HAP-1 (cell line): Measurements from ENCODE around the gene SLC45A3.

ENCODE experiments used
- DNase-seq, 2 experiments: peaks; one replicate each; pipeline ENCODE4 v3.0.0-alpha.2; 2016 to 2020; ENCODE audit warnings: low spot score in 2 of 2
- H3K27me3 ChIP-seq: fragments of 250-450 bp; sonication (Bioruptor Pico); 2 replicates; pipeline ENCODE4 v1.5.1; 2020; ENCODE audit warnings: low read depth, mild to moderate bottlenecking, moderate library complexity
- H3K36me3 ChIP-seq: fragments of 250-450 bp; sonication (Bioruptor Pico); replicated peaks from 2 replicates; pipeline ENCODE4 v1.5.1; 2020; ENCODE audit warnings: mild to moderate bottlenecking
- H3K4me1 ChIP-seq: fragments of 250-450 bp; sonication (Bioruptor Pico); 2 replicates; pipeline ENCODE4 v1.5.1; 2020; ENCODE audit warnings: mild to moderate bottlenecking
- H3K4me3 ChIP-seq: fragments of 250-450 bp; sonication (Bioruptor Pico); 2 replicates; pipeline ENCODE4 v1.5.1; 2020; ENCODE audit warnings: mild to moderate bottlenecking, moderate library complexity
- H3K9me3 ChIP-seq: fragments of 250-450 bp; sonication (Bioruptor Pico); 2 replicates; pipeline ENCODE4 v1.5.1; 2020; ENCODE audit warnings: mild to moderate bottlenecking, moderate library complexity
- in situ Hi-C: fragments of 300-500 bp; cut with MboI; formaldehyde crosslinking; loops from 3 replicates; pipeline ENCODE4 v1.14.3; 2020; ENCODE audit warnings: low sequenced_read_pairs, inconsistent platforms, mixed read lengths

The SLC45A3 gene

DNA sequence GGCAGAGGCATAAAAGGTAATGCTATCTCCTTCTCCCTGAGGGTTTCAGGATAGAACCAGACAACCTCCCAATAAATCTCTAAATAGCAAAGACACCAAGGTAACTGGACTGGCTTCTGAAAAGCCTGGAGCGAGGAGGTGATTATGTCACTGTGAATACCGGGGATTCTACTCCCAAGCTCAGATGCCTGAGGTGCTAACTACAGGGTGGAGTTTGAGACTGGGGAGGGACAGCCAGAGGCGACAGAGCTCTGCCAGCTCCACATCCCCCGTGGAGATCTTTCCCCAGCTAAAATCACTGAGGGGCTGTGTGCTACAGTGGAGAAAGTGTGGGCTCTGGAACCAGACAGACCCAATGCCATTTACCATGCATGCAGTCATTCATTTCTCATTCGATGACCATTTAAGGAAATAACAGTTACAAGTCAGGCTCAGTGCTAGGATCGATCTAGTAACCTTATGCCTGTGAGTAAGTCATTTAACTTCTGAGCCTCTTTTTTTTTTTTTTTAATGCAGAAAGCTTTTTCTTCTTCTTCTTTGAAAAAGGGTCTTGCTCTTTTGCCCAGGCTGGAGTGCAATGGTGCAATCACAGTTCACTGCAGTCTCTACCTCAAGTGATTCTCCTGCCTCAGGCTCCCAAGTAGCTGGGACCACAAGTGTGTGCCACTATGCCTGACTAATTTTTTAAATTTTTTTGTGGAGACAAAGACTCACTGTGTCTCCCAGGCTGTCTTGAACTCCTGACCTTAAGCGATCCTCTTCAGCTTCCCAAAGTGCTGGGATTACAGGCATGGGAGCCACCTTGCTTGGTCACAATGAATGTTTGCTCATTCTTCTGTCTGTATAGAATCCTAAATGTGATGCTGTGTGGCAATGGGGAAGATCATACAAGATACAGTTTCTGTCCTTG, 8.1 kb upstream of the SLC45A3 start:
- Histone ChIP-seq H3K4me3 (no peak overlapping the region), H3K36me3 (no peaks in the 10 kb centered on the region), H3K9me3 (no peaks in the 10 kb centered on the region), H3K27me3 (no peaks in the 10 kb centered on the region), H3K4me1 (peaks cover 3% of the 10 kb centered on the region)
- no peak for DNase-seq
- in situ Hi-C loops, result no loop called here

DNA sequence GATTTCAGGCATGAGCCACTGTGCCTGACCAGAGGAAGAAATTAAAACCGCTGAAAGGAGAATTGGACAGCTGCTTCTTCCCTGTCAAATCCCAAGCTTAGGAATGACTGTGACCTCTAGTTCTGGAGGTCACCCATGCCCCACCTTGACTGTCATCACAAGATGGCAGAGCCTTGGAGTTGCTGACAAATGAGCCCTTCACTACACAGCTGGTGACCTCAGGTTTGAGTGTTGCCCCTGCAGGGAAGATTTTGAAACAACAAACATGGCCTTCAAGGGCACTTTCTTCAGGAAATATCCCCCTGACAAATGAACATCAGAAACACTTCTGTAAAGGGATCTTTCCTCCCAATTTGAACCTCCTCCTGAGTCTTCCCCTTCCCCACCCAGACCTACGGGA, 6.9 kb upstream of the SLC45A3 start:
- Histone ChIP-seq H3K9me3 (no peaks in the 10 kb centered on the region), H3K4me3 (no peak overlapping the region), H3K27me3 (no peaks in the 10 kb centered on the region), H3K36me3 (no peaks in the 10 kb centered on the region), H3K4me1 (no peaks in the 10 kb centered on the region)
- DNase-seq, result no peak
- in situ Hi-C loops, result no loop called here

DNA sequence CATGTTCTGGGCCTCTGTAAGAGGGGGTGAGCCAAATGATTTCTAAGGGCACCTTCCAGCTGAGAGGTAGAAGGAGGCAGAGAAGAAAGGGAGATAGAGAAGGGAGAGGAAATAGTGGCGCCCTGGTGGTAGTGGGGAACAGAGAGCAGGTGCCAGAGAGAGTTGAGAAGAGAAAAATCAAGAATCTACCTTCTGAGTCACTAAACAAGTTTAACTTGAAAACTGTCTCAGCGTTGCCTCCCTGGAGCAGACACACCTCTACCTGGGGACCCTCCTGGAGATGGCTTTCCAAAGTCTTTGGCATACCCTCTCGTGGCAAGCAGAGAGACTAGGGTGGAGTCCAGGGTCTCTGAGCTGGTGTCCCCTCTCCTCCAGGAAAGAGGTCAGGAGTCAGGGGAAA, 1.1 kb upstream of the SLC45A3 start:
- no peak for DNase-seq
- in situ Hi-C loops, result no loop called here
- H3K27me3 ChIP-seq, result no peaks in the 10 kb centered on the region
- H3K4me3 ChIP-seq, result no peak overlapping the region
- peaks cover 4% of the 10 kb centered on the region; the same call in 1 of the 2 replicates for H3K4me1 ChIP-seq
- H3K36me3 ChIP-seq, result no peaks in the 10 kb centered on the region
- H3K9me3 ChIP-seq, result no peaks in the 10 kb centered on the region

DNA sequence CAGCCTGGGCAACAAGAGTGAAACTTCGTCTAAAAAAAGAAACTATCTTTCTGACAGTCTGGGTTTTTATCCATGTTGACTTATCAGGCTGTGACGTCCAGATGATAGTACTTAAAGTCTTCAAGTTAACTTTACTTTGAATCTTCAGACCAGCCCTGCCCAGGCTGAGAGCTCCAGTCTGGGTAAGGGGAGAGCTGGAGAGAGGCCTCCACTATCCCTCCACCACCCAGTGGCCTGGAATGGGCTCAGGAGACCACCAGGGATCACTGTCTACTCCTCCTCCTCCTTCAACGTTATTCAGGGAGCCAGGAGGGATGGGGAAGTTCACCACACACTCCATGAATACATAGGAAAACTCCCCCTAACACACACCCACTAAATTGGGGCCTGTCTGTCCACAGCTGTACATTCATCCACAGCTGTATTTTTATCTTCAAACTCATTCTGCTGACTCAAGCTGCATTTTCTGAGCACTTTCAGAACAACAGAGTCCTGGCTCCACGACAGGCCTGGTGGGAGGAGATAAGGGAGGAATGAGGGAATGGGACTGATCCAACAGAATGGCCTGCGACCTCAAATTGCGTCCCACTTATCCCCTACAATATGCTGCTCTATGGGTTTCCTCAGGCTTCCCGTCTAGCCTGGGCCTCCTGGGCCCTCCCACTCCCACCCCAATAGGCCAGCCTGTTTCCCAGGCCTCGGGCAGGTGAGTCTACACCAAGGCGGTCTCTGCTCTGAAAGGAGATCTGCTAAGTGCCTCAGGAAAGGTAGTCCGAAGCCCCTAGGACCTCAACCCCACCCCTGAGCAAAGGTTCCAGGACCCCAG, 1.8 kb downstream of the SLC45A3 start:
- H3K36me3 ChIP-seq, result no peaks in the 10 kb centered on the region
- in situ Hi-C loops, result no loop called here
- H3K4me1 ChIP-seq, result peaks cover 4% of the 10 kb centered on the region; the same call in 1 of the 2 replicates
- H3K9me3 ChIP-seq, result no peaks in the 10 kb centered on the region
- no peaks in the 10 kb centered on the region for H3K27me3 ChIP-seq
- no peak for DNase-seq
- peak overlapping the region; percentile 52 for H3K4me3 ChIP-seq

DNA sequence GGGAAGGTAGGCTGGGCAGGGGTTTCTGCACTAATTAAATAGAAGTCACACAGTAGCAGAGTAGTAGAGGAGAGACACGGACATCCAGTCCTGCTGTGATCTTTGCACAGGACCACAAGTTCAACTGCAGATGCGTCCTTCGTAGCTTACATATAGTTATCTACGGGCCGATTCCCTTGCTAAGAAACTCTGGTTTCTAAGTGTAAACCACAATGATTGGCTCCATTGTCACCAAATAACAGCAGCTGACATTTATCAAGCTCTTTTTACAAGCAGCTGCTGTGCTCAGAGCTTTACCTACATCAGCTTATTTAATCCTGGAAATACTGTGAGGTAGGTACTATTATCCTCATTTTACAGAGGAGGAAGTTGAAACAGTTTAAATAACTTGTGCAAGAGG, 3.1 kb downstream of the SLC45A3 start:
- H3K9me3 ChIP-seq, result no peaks in the 10 kb centered on the region
- no peak overlapping the region for H3K4me3 ChIP-seq
- H3K27me3 ChIP-seq, result no peaks in the 10 kb centered on the region
- no peak for DNase-seq
- in situ Hi-C loops, result no loop called here
- H3K36me3 ChIP-seq, result no peaks in the 10 kb centered on the region
- peaks cover 5% of the 10 kb centered on the region for H3K4me1 ChIP-seq

DNA sequence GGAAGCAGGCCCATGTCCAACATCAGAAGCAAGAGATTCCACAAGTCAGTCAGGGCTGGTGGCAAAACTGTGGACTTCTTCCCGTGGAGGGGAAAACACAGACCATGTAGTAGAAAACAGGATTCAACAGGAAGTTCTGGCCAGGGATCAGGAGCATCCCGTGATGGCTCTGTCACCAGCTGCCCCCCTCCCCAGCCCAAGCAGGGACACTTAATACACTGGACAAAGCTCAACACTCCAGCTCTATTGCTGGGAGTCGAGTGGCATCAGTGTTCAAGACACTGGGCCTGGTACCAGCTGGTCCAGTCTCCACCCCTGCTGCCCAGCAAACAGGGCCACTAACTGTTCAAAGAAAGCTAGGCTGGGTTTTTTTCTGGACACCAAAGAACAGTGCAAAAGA, 3.7 kb downstream of the SLC45A3 start:
- Histone ChIP-seq H3K27me3 (no peaks in the 10 kb centered on the region), H3K4me1 (peaks cover 10% of the 10 kb centered on the region)
- in situ Hi-C loops, result no loop called here

DNA sequence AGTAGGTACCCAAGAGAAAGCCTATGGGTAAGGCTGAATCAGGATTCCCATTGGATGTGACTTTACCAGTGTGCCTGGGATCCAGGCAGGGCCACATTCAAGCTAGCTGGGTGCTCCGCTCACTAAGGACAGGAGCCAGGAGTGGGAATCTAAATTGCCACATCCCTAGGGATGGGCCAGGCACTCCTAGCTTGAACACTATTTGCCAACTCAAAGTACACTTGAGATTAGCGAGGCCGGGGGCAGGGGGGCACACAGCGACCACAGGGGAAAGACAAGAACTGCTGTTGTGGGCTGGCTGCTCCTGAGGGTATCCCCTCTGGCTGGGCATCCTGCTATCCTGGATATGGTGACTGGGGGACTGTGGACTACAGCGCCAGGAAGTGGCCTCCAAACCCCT, 4.3 kb downstream of the SLC45A3 start:
- in situ Hi-C loops, result no loop called here
- Histone ChIP-seq H3K27me3 (no peaks in the 10 kb centered on the region), H3K36me3 (no peaks in the 10 kb centered on the region), H3K9me3 (no peaks in the 10 kb centered on the region), H3K4me3 (no peak overlapping the region), H3K4me1 (peaks cover 10% of the 10 kb centered on the region)
- no peak for DNase-seq

More for the DNA sequence above, 3.7 kb downstream of the SLC45A3 start:
- no peak for DNase-seq
- Histone ChIP-seq H3K4me3 (no peak overlapping the region), H3K36me3 (no peaks in the 10 kb centered on the region), H3K9me3 (no peaks in the 10 kb centered on the region)

DNA sequence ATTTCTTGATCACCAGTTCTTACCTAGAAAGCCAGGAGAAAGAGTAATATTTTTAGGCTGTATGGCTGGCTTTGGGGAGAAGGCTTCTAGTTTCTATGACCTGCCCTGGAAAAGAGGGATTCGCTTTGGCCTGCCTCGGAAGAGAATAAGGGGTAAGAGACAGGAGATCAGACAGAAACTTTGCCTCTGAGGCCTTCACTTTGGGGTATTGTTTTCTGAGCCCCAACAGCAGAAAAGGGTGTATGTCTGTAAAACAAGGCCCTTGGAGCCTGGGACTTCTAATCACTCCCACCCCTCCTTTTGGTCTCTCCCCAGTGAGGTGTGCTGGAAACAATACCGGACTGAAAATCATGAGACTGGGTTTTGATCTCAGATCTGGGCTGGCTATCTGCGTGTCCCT, 5.1 kb downstream of the SLC45A3 start:
- DNase-seq, result no peak
- Histone ChIP-seq H3K36me3 (no peaks in the 10 kb centered on the region), H3K4me1 (peaks cover 10% of the 10 kb centered on the region), H3K4me3 (no peak overlapping the region), H3K27me3 (no peaks in the 10 kb centered on the region), H3K9me3 (no peaks in the 10 kb centered on the region)
- in situ Hi-C loops, result no loop called here

DNA sequence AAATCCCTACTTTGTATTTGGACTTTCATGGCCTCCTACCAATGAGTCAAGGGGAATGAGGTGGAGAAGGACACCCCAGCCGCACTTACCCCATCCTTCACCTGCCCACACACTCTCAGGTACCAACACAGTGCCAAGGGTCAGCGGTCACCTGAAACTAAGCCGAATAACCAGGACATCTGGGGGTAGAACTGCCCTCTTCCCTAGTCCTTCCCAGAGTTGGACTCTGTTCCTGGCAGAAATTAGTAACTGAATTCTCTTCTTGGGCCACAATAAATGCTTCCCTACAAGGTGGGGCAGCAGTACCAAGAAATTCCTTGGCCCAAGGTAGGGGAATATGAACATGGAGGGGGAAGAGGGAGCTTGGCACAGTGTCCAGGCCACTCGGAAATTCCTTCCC, 7.3 kb downstream of the SLC45A3 start:
- DNase-seq, result no peak
- no peaks in the 10 kb centered on the region for H3K27me3 ChIP-seq
- in situ Hi-C loops, result no loop called here
- H3K4me1 ChIP-seq, result peaks cover 6% of the 10 kb centered on the region
- no peaks in the 10 kb centered on the region for H3K36me3 ChIP-seq
- no peak overlapping the region for H3K4me3 ChIP-seq
- no peaks in the 10 kb centered on the region for H3K9me3 ChIP-seq

DNA sequence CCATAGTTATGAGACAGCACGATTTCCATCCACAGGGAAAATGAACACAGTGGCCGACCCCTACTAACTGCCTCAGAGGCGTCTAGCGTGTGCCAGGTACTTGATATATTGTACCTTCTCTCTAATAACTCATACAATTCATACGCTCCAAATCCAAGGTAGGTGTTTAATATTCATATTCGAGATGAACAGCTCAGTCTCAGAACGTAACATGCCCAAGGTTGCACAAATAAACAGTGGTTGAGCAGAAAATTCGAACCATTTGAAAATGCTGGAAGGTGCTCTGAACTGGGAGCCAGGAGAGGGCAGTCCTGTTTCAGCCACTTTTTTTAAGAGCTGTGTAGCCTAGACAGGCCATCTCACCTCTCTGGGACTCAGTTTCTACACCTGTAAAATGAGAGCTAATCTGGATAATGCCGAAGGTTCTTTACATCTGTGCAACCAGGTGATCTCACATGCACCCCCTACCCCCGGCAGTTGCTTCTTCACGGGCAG, 7.9 kb downstream of the SLC45A3 start:
- in situ Hi-C loops, result no loop called here

DNA sequence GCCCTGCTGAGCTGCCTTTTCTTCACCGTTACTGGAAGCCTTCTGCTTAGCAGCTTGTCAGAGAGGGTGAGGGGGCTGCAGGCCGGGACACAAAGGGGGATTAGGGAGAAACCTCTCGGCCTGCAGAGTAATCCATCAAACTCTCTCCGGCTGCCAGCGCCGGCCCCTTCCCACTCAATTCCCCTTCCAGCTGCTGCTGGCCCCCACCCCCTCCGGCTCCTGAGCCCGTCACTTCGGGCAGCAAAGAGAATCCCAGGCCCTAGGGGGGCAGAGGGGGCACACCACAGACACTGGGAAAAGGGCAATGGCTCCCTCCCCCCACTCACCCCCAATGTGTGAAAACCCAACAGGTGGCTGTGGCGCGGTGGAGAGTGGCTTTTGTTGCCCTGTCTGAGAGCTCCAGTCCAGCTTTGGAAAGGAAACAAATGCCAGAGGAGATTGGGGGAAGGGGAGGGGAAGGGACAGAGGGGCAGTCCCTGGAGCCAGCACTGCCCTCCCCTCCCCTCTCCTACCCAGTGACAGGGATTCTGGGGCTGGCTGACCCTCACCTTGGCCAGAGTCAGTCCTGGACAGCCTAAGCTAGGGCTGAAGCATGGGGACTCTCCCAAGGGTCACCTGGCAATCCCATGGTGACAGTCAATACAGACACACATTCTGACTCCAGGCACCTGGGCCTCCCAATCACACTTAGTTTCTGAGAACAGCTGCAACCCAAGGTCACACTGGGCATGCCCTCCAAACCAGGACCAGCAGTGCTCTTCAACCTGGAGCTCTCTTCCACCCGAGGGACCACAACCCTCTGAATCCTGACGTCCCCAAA, 9.5 kb downstream of the SLC45A3 start:
- no peaks in the 10 kb centered on the region for H3K36me3 ChIP-seq
- DNase-seq, result peak; percentile 18 to 48
- H3K4me3 ChIP-seq, result no peak overlapping the region
- H3K27me3 ChIP-seq, result no peaks in the 10 kb centered on the region
- H3K9me3 ChIP-seq, result no peaks in the 10 kb centered on the region
- peaks cover 6% of the 10 kb centered on the region for H3K4me1 ChIP-seq
- in situ Hi-C loops, result no loop called here

More for the DNA sequence above, 7.9 kb downstream of the SLC45A3 start:
- peaks cover 6% of the 10 kb centered on the region for H3K4me1 ChIP-seq
- no peaks in the 10 kb centered on the region for H3K9me3 ChIP-seq
- no peak for DNase-seq
- H3K4me3 ChIP-seq, result no peak overlapping the region
- H3K27me3 ChIP-seq, result no peaks in the 10 kb centered on the region
- H3K36me3 ChIP-seq, result no peaks in the 10 kb centered on the region

DNA sequence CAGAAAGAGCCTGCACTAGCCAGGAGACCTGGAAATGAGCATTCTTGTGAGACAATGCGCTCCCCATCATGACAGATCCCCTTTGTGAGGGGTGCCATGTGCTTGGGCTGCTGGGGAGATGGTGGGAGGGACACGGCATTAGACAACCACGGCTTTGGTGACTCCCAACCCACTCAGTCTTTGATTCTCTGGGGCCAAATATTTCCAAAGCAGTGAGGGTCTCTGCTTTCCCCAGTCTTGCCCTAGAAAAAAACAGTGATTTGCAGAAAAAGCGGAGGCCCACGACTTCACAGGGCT, 10.2 kb downstream of the SLC45A3 start:
- no peaks in the 10 kb centered on the region for H3K9me3 ChIP-seq
- in situ Hi-C loops, result no loop called here
- no peak overlapping the region for H3K4me3 ChIP-seq
- peaks cover 6% of the 10 kb centered on the region for H3K4me1 ChIP-seq
- no peak for DNase-seq
- H3K27me3 ChIP-seq, result no peaks in the 10 kb centered on the region
- no peaks in the 10 kb centered on the region for H3K36me3 ChIP-seq

DNA sequence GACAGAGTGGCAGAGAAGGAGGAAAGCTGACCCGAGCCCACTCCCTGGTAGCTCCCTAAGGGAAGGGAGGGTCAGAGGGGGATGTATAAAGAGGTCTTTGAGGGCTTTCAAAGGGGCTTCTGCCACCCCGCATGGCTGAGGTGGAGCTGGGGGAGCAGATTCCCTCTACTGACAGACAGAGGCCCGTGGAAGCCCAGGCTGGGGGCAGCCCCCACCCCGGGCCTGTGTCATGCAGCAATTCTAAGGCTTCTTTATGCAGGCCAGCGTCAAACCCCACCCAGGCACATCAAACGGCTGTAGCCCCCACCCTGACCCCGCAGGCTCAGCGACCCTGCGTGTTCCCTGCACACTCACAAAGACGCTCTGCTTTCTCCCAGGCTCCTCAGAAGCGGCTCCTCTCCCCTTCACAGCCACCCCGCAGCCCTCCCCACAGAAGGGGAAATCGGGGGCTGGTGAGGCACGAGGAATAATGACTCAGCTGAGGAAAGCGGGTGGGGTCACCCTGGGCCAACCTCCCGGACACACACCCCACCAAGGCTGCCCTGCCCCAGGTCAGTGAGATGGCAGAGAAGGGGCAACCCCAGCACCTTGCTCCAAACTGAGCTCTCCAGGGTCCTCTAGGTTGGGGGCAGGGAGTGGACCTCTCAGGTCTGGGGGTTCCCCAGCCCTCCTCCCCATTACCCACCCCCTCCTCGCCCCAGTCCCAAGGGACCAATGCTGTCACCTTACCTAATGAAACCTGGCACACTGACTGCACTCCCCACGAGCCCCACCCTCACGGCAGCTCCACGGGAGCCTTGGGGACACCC, 10.8 kb downstream of the SLC45A3 start:
- Histone ChIP-seq H3K9me3 (no peaks in the 10 kb centered on the region), H3K27me3 (no peaks in the 10 kb centered on the region), H3K4me3 (no peak overlapping the region), H3K4me1 (peaks cover 6% of the 10 kb centered on the region), H3K36me3 (no peaks in the 10 kb centered on the region)
- in situ Hi-C loops, result no loop called here
- no peak for DNase-seq
